GM11168 (cell line): ENCODE measurements around the gene HOXA2.

Source experiments
- in situ Hi-C: fragments of 300-500 bp; cut with MboI; formaldehyde crosslinking; loops from one replicate; pipeline ENCODE4 v1.12.0; 2022; ENCODE audit warnings: low sequenced_read_pairs; ENCODE audit not compliant: unreplicated experiment

HOXA2 gene

GRCh38 chr7:27102581-27103442 is at the start of gene HOXA2:
Gene HOXA2 (minus strand): TSS chr7:27102683. CDS start chr7:27102500, 183 bp downstream.
- in situ Hi-C loops = no loop called here

- in situ Hi-C loops = loop anchor here (10.0 kb wide), 2 partner anchors 647 to 787 kb away; no protein-coding TSS in a partner anchor
These were observed 49.0 kb upstream of the HOXA2 start for GRCh38 chr7:27151341-27151930.

GRCh38 chr7:27150568-27151340 is 48.3 kb upstream of the HOXA2 start:
- in situ Hi-C loops = loop anchor here (10.0 kb wide), 2 partner anchors 646 to 786 kb away; no protein-coding TSS in a partner anchor

GRCh38 chr7:27149842-27150567 is 47.5 kb upstream of the HOXA2 start:
- in situ Hi-C loops = loop anchor here (10.0 kb wide), 2 partner anchors 645 to 785 kb away; no protein-coding TSS in a partner anchor

GRCh38 chr7:27148756-27149641 is 46.5 kb upstream of the HOXA2 start:
- in situ Hi-C loops = no loop called here

GRCh38 chr7:27148031-27148755 is 45.7 kb upstream of the HOXA2 start:
- in situ Hi-C loops = no loop called here

GRCh38 chr7:27147199-27148030 is 44.9 kb upstream of the HOXA2 start, which contains the start of gene HOXA6:
Gene HOXA6 (minus strand): TSS chr7:27147774. CDS start chr7:27147749, 25 bp downstream.
- in situ Hi-C loops = no loop called here

- in situ Hi-C loops = no loop called here
These were observed 44.2 kb upstream of the HOXA2 start for GRCh38 chr7:27146491-27147198.

GRCh38 chr7:27145914-27146412 is 43.5 kb upstream of the HOXA2 start:
- in situ Hi-C loops = no loop called here

- in situ Hi-C loops = no loop called here
These were observed 42.9 kb upstream of the HOXA2 start for GRCh38 chr7:27145165-27145913.

GRCh38 chr7:27144781-27145164 is 42.3 kb upstream of the HOXA2 start:
- in situ Hi-C loops = no loop called here

GRCh38 chr7:27143950-27144780 is 41.7 kb upstream of the HOXA2 start:
- in situ Hi-C loops = no loop called here

GRCh38 chr7:27143023-27143949 is 40.8 kb upstream of the HOXA2 start, which contains the start of gene HOXA5:
Gene HOXA5 (minus strand): TSS chr7:27143681. CDS start chr7:27143607, 74 bp downstream.
- in situ Hi-C loops = no loop called here

GRCh38 chr7:27142580-27143022 is 40.1 kb upstream of the HOXA2 start:
- in situ Hi-C loops = no loop called here
